Measurements from ENCODE around the gene TANGO6. TPM values are rescaled to one million over a fixed set of nuclear protein-coding genes. Genes with fewer than 3 reads are reported as not detected.
A peak's percentile ranks its signal among the peaks of the same experiment; 100 is the strongest.

TANGO6 gene
- total and polyA plus RNA-seq, 10 of the 15 experiments (the other 5 are each of a cell fraction or from before 2014, with no cell fraction given), result 1.1 to 20.6 (median 11.0) TPM

DNA sequence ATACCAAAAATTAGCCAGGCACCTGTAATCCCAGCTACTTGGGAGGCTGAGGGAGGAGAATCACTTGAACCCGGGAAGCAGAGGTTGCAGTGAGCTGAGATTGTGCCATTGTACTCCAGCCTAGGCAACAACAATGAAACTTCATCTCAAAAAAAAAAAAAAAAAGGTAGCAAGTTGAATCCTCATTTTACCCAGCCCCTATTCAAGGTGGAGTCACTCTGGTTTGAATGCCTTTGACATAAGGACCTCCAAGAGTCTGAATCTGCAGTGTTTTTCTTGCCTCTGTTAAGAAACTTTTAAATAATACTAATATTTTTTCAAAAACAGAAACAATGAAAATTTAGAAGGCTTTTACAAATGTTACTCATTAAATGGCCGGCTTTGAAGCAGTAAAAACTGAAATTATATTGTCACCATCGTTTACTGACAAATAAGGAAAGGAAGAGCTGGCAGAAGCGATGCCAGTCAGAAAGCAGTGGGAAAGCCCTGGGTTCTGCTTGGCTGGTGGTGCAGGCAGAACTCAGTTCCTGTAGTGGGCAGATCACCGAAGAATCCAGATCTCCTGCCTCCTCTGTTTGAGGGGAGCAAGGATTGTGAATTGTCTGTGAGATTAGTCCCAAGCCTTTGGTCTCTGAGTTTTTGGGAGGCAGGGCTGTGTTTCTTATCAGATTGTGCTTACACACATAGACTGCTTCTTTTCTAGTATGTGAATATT, 162.5 kb downstream of the TANGO6 start:
- intact Hi-C loops (cut with micrococcal nuclease; ENCODE audit: unreplicated experiment), result no loop called here

More for the DNA sequence above, 162.5 kb downstream of the TANGO6 start:
- TF ChIP-seq ZNF592 (IDR thresholded peaks at IDR 0.05), result peak; percentile 15; the same call in 1 of the 2 replicates
- no peak for TF ChIP-seq HSF1 (IDR thresholded peaks at IDR 0.05; ENCODE audit: low read depth, low read length)
- no peak for TF ChIP-seq BCL11A (IDR thresholded peaks at IDR 0.05; ENCODE audit: low read depth, low read length)
- peak in 1 of 2 experiments; percentile 30; a peak in 1 of 4 replicates for TF ChIP-seq IKZF2 (IDR thresholded peaks at IDR 0.05)
- no peak for TF ChIP-seq EGR1 (IDR thresholded peaks at IDR 0.05; ENCODE audit: borderline replicate concordance in 1 of 2, low read depth in 2 of 2, low read length in 2 of 2)
- peak; percentile 77 for TF ChIP-seq PAX5 (IDR thresholded peaks at IDR 0.05; ENCODE audit: borderline replicate concordance, low read depth, low read length)
- Histone ChIP-seq H3K4me1 (ENCODE audit: control insufficient read depth, insufficient read depth, low read length) (peaks cover 9% of the 10 kb centered on the region; the same call in 1 of the 2 replicates), H3K9me3 (replicated peaks; ENCODE audit: control insufficient read depth, insufficient read depth, low read length) (peaks cover 3% of the 10 kb centered on the region; the same call in 2 of the 3 replicates), H2AFZ (ENCODE audit: control insufficient read depth, low read depth, low read length) (peak overlapping the region; percentile 61), H3K4me2 (ENCODE audit: control insufficient read depth, insufficient read depth) (peak overlapping the region; percentile 30; the same call in 1 of the 2 replicates), H3K79me2 (ENCODE audit: control insufficient read depth, insufficient read depth, low read length) (no peaks in the 10 kb centered on the region), H4K20me1 (ENCODE audit: control insufficient read depth, insufficient read depth) (no peaks in the 10 kb centered on the region), H3K27ac (ENCODE audit: control insufficient read depth, insufficient read depth) (peak overlapping the region; percentile 40), H3K27me3 (replicated peaks in 1 of 2; ENCODE audit: control insufficient read depth in 2 of 2, insufficient read depth in 2 of 2, low read length in 1 of 2) (no peaks in the 10 kb centered on the region), H3K4me3 (no peak overlapping the region), H3K9ac (ENCODE audit: control insufficient read depth, insufficient read depth, low read length) (no peak overlapping the region), H3K36me3 (ENCODE audit: control insufficient read depth in 2 of 2, insufficient read depth in 2 of 2, low read length in 1 of 2) (no peaks in the 10 kb centered on the region)
- ChIA-PET POLR2A (interaction anchor here (0.7 to 1.0 kb wide), 2 partner anchors 51 to 122 kb away, joined by 3 read pairs; no protein-coding TSS in a partner anchor), RAD21 (ENCODE audit: unreplicated experiment) (no interaction called here), CTCF (no interaction called here), SMC1A (ENCODE audit: uncharacterized antibody, unreplicated experiment) (interaction anchor here (0.6 to 0.7 kb wide), 2 partner anchors 71 to 212 kb away, joined by 3 read pairs; no protein-coding TSS in a partner anchor)
- FAIRE-seq, result no peak
- DNase-seq (ENCODE audit: low read depth, low spot score), result peak; percentile 52
- in situ Hi-C loops (cut with MboI), result no loop called here
- peak; percentile 98 for ATAC-seq
- no TSS peak for BruUV-seq (replicated peaks)
- WGBS (ENCODE audit: insufficient coverage, insufficient replicate concordance, low lambda C conversion rate, missing lambda C conversion rate), result 0% methylated on average over 5 of the region's 5 CpGs
